ENCODE results near the gene CLCN7.

CLCN7 gene

GRCh38 chr16:1398351-1398750 lies 76.5 kb downstream of the CLCN7 start:
- no peak for DNase-seq

GRCh38 chr16:1397779-1398178 lies 77.0 kb downstream of the CLCN7 start:
- DNase-seq = no peak

GRCh38 chr16:1395444-1396031 lies 79.3 kb downstream of the CLCN7 start:
- DNase-seq = no peak

All from activated T-cell treated with anti-CD3 and anti-CD28 coated beads, Interleukin-2, amount 50 U/mL, for 48 hours (primary cell).